Erythroblast (primary cell): Measurements from ENCODE around the gene TSPAN9.

Experiments used
- GATA1 ChIP-seq: IDR thresholded peaks from 2 replicates; pipeline ENCODE4 v1.6.1; 2011; ENCODE audit warnings: low read depth, mild to moderate bottlenecking, control low read depth, low read length, moderate library complexity
- POLR2A ChIP-seq: IDR thresholded peaks from 2 replicates; pipeline ENCODE4 v1.6.1; 2011; ENCODE audit warnings: mild to moderate bottlenecking, low read length

GRCh38 chr12:3323002-3323685, 246.0 kb downstream of the TSPAN9 start:
- TF ChIP-seq POLR2A (no peak), GATA1 (no peak)
